Measurements from ENCODE around the gene RNF212.

DNA sequence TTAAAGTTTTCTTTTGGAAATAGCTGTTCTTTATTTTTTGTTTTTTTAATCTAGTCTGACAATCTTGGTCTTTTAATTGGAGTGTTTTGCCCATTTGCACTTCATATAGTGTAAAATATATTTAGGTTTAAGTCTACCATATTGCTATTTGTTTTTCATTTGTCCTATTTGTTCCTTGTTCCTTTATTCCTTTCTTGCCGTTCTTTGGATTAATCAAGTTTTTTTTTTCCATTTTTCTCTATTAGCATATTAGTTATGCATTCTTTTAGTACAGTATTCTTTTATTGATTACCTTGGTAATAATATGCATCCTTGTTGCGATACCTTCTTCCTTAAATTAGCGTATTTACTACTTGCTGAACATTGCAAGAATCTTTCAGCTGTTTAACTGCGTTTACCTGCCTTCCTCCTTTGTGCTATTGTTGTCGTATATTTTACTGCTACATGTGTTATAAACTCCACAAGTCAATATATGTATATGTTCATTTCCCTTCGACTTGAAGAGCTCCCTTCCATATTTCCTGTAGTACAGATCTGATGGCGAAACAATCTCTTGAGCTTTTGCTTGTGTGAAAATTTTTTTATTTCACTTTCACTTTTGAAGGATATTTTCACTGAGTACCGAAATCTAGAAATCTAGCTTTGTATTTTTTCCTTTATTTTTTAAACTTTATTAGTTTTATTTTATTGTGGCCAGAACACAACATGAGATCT lies 23.9 kb upstream of the RNF212 start:
- TF ChIP-seq POLR2AphosphoS5 (IDR thresholded peaks at IDR 0.05; ENCODE audit: borderline replicate concordance, low read depth, low read length) = no peak
- TF ChIP-seq EZH2 (IDR thresholded peaks at IDR 0.05) = no peak

Measured in SK-N-MC (cell line).